Measurements from ENCODE around the gene CMTM8.
"Not testable (repeated sequence)": the region's sequence is repeated elsewhere in the genome, so short reads cannot be mapped to it uniquely, and the experiment has no call there.

CMTM8 gene

GRCh38 chr3:32216172-32216783 lies 22.2 kb upstream of the CMTM8 start:
- DNase-seq (no peak), ATAC-seq (no peak)
- Mint-ChIP-seq H3K36me3 (ENCODE audit: low read depth) (no peaks in the 10 kb centered on the region), H3K27ac (no peak overlapping the region), H3K4me1 (no peaks in the 10 kb centered on the region), H3K27me3 (peaks cover 3% of the 10 kb centered on the region), H3K4me3 (no peak overlapping the region), H3K9me3 (no peaks in the 10 kb centered on the region)

- DNase-seq = no peak
- H3K27me3 Mint-ChIP-seq = peaks cover 3% of the 10 kb centered on the region
- no peaks in the 10 kb centered on the region for H3K9me3 Mint-ChIP-seq
- no peaks in the 10 kb centered on the region for H3K4me1 Mint-ChIP-seq
- no peak overlapping the region for H3K27ac Mint-ChIP-seq
- H3K4me3 Mint-ChIP-seq = no peak overlapping the region
- ATAC-seq = no peak
- H3K36me3 Mint-ChIP-seq (ENCODE audit: low read depth) = no peaks in the 10 kb centered on the region
Observed at GRCh38 chr3:32217339-32217738, 21.1 kb upstream of the CMTM8 start.

- H3K4me1 Mint-ChIP-seq = no peaks in the 10 kb centered on the region
- no peaks in the 10 kb centered on the region for H3K36me3 Mint-ChIP-seq (ENCODE audit: low read depth)
- peaks cover 7% of the 10 kb centered on the region for H3K27me3 Mint-ChIP-seq
- ATAC-seq (no peak), DNase-seq (no peak)
- H3K9me3 Mint-ChIP-seq = no peaks in the 10 kb centered on the region
- no peak overlapping the region for H3K4me3 Mint-ChIP-seq
- H3K27ac Mint-ChIP-seq = no peak overlapping the region
Observed at GRCh38 chr3:32219537-32219936, 18.9 kb upstream of the CMTM8 start.

- peaks cover 7% of the 10 kb centered on the region for H3K27me3 Mint-ChIP-seq
- no peaks in the 10 kb centered on the region for H3K9me3 Mint-ChIP-seq
- DNase-seq (no peak), ATAC-seq (no peak)
- no peak overlapping the region for H3K4me3 Mint-ChIP-seq
- no peak overlapping the region for H3K27ac Mint-ChIP-seq
- H3K36me3 Mint-ChIP-seq (ENCODE audit: low read depth) = no peaks in the 10 kb centered on the region
- no peaks in the 10 kb centered on the region for H3K4me1 Mint-ChIP-seq
Observed at GRCh38 chr3:32220006-32220405, 18.5 kb upstream of the CMTM8 start.

- Mint-ChIP-seq H3K27ac (no peak overlapping the region), H3K27me3 (peaks cover 9% of the 10 kb centered on the region), H3K4me1 (peaks cover 5% of the 10 kb centered on the region), H3K9me3 (no peaks in the 10 kb centered on the region), H3K4me3 (no peak overlapping the region), H3K36me3 (ENCODE audit: low read depth) (no peaks in the 10 kb centered on the region)
- ATAC-seq (no peak), DNase-seq (no peak)
Observed at GRCh38 chr3:32222950-32223349, 15.5 kb upstream of the CMTM8 start.

- no peak overlapping the region for H3K27ac Mint-ChIP-seq
- no peak overlapping the region for H3K4me3 Mint-ChIP-seq
- no peaks in the 10 kb centered on the region for H3K36me3 Mint-ChIP-seq (ENCODE audit: low read depth)
- ATAC-seq (no peak), DNase-seq (no peak)
- no peaks in the 10 kb centered on the region for H3K9me3 Mint-ChIP-seq
- H3K27me3 Mint-ChIP-seq = peaks cover 6% of the 10 kb centered on the region
- H3K4me1 Mint-ChIP-seq = peaks cover 5% of the 10 kb centered on the region
Observed at GRCh38 chr3:32224016-32224516, 14.4 kb upstream of the CMTM8 start.

- Mint-ChIP-seq H3K27me3 (peaks cover 6% of the 10 kb centered on the region), H3K4me1 (peaks cover 5% of the 10 kb centered on the region), H3K4me3 (no peak overlapping the region), H3K36me3 (ENCODE audit: low read depth) (no peaks in the 10 kb centered on the region), H3K27ac (no peak overlapping the region), H3K9me3 (no peaks in the 10 kb centered on the region)
- ATAC-seq = peak; percentile 66
- no peak for DNase-seq
Observed at GRCh38 chr3:32226875-32227500, 11.5 kb upstream of the CMTM8 start.

- not testable (repeated sequence) for H3K4me1 Mint-ChIP-seq; ATAC-seq; H3K36me3 Mint-ChIP-seq (ENCODE audit: low read depth); H3K27ac Mint-ChIP-seq; H3K9me3 Mint-ChIP-seq; DNase-seq; H3K4me3 Mint-ChIP-seq; H3K27me3 Mint-ChIP-seq
Observed at GRCh38 chr3:32228743-32229142, 9.7 kb upstream of the CMTM8 start.

GRCh38 chr3:32229565-32229964 lies 8.9 kb upstream of the CMTM8 start:
- Mint-ChIP-seq H3K27ac (no peak overlapping the region), H3K36me3 (ENCODE audit: low read depth) (no peaks in the 10 kb centered on the region), H3K4me3 (no peak overlapping the region), H3K27me3 (peaks cover 2% of the 10 kb centered on the region), H3K9me3 (no peaks in the 10 kb centered on the region), H3K4me1 (peaks cover 5% of the 10 kb centered on the region)
- ATAC-seq (no peak), DNase-seq (no peak)

GRCh38 chr3:32236377-32236776 lies 2.1 kb upstream of the CMTM8 start:
- peaks cover 13% of the 10 kb centered on the region for H3K9me3 Mint-ChIP-seq
- peaks cover 10% of the 10 kb centered on the region for H3K27me3 Mint-ChIP-seq
- no peak overlapping the region for H3K27ac Mint-ChIP-seq
- no peak overlapping the region for H3K4me3 Mint-ChIP-seq
- DNase-seq (no peak), ATAC-seq (no peak)
- H3K4me1 Mint-ChIP-seq = peaks cover 15% of the 10 kb centered on the region
- H3K36me3 Mint-ChIP-seq (ENCODE audit: low read depth) = peaks cover 5% of the 10 kb centered on the region

GRCh38 chr3:32237670-32238452 lies 619 bp upstream of the CMTM8 start:
- Mint-ChIP-seq H3K4me3 (peak overlapping the region; percentile 51), H3K27ac (no peak overlapping the region), H3K4me1 (peaks cover 15% of the 10 kb centered on the region), H3K27me3 (peaks cover 10% of the 10 kb centered on the region), H3K36me3 (ENCODE audit: low read depth) (peaks cover 5% of the 10 kb centered on the region), H3K9me3 (peaks cover 13% of the 10 kb centered on the region)
- no peak for ATAC-seq
- peak; percentile 5 for DNase-seq

- no peak overlapping the region for H3K27ac Mint-ChIP-seq
- peak; percentile 9 for DNase-seq
- peak; percentile 4 for ATAC-seq
Observed at GRCh38 chr3:32239307-32240158, 1.1 kb downstream of the CMTM8 start.

GRCh38 chr3:32240159-32240545 lies 1.7 kb downstream of the CMTM8 start:
- Mint-ChIP-seq H3K27ac (no peak overlapping the region), H3K4me1 (peaks cover 25% of the 10 kb centered on the region)

More at GRCh38 chr3:32239307-32240158, 1.1 kb downstream of the CMTM8 start:
- Mint-ChIP-seq H3K4me3 (peak overlapping the region; percentile 84), H3K36me3 (ENCODE audit: low read depth) (peaks cover 5% of the 10 kb centered on the region), H3K9me3 (peaks cover 13% of the 10 kb centered on the region), H3K4me1 (peaks cover 19% of the 10 kb centered on the region), H3K27me3 (peaks cover 10% of the 10 kb centered on the region)

GRCh38 chr3:32241100-32241499 lies 2.6 kb downstream of the CMTM8 start:
- H3K4me1 Mint-ChIP-seq = peaks cover 29% of the 10 kb centered on the region
- DNase-seq = no peak

More at GRCh38 chr3:32240159-32240545, 1.7 kb downstream of the CMTM8 start:
- ATAC-seq (peak; percentile 80), DNase-seq (peak; percentile 36)
- Mint-ChIP-seq H3K9me3 (peaks cover 13% of the 10 kb centered on the region), H3K36me3 (ENCODE audit: low read depth) (peaks cover 5% of the 10 kb centered on the region), H3K27me3 (peaks cover 10% of the 10 kb centered on the region), H3K4me3 (peak overlapping the region; percentile 84)

More at GRCh38 chr3:32241100-32241499, 2.6 kb downstream of the CMTM8 start:
- Mint-ChIP-seq H3K4me3 (no peak overlapping the region), H3K27me3 (peaks cover 10% of the 10 kb centered on the region), H3K27ac (no peak overlapping the region), H3K9me3 (peaks cover 13% of the 10 kb centered on the region), H3K36me3 (ENCODE audit: low read depth) (peaks cover 5% of the 10 kb centered on the region)
- no peak for ATAC-seq

Data from activated naive CD8-positive, alpha-beta T cell treated with anti-CD3 and anti-CD28 coated beads, Interleukin-2, amount 50 U/mL, for 24 hours (primary cell).